NT2/D1 (cell line): Measurements from ENCODE around the gene AP1AR.

Experiments used
- DNase-seq: peaks from one replicate; pipeline ENCODE4 v3.0.0-alpha.2; 2011; ENCODE audit warnings: low read depth, low spot score
- H3K27me3 ChIP-seq: 2 replicates; pipeline ENCODE4 v1.6.0; 2011; ENCODE audit warnings: mild to moderate bottlenecking; ENCODE audit not compliant: insufficient read length, insufficient read depth
- H3K36me3 ChIP-seq: 2 replicates; pipeline ENCODE4 v1.6.1; 2011; ENCODE audit warnings: mild to moderate bottlenecking, low read length, mixed read lengths; ENCODE audit not compliant: insufficient read depth, insufficient read length
- H3K4me1 ChIP-seq: 2 replicates; pipeline ENCODE4 v1.5.1; 2011; ENCODE audit not compliant: insufficient read depth, insufficient read length
- H3K4me3 ChIP-seq: 2 replicates; pipeline ENCODE4 v1.5.1; 2011; ENCODE audit warnings: low read depth; ENCODE audit not compliant: insufficient read length
- H3K9ac ChIP-seq: 2 replicates; pipeline ENCODE4 v1.6.0; 2011; ENCODE audit warnings: low read depth; ENCODE audit not compliant: insufficient read length
- H3K9me3 ChIP-seq: 2 replicates; pipeline ENCODE4 v1.5.1; 2011; ENCODE audit warnings: mild to moderate bottlenecking, low read length; ENCODE audit not compliant: insufficient read depth
- SUZ12 ChIP-seq: IDR thresholded peaks from 2 replicates; pipeline ENCODE4 v1.6.1; 2011; ENCODE audit not compliant: insufficient read length, insufficient read depth; ENCODE audit errors: extremely low read depth
- YY1 ChIP-seq: IDR thresholded peaks from 2 replicates; pipeline ENCODE4 v1.6.1; 2011; ENCODE audit not compliant: insufficient read length, insufficient read depth
- ZNF274 ChIP-seq: IDR thresholded peaks from 2 replicates; pipeline ENCODE4 v1.6.1; 2011; ENCODE audit warnings: mild to moderate bottlenecking, low read depth, low read length

AP1AR gene

GRCh38 chr4:112282860-112283667 lies 51.5 kb downstream of the AP1AR start:
- H3K4me1 ChIP-seq = no peaks in the 10 kb centered on the region
- no peaks in the 10 kb centered on the region for H3K36me3 ChIP-seq
- peaks cover 19% of the 10 kb centered on the region for H3K27me3 ChIP-seq
- no peak for TF ChIP-seq YY1
- no peak for TF ChIP-seq ZNF274
- TF ChIP-seq SUZ12 = no peak
- no peaks in the 10 kb centered on the region for H3K9me3 ChIP-seq
- H3K9ac ChIP-seq = no peak overlapping the region
- DNase-seq = no peak
- H3K4me3 ChIP-seq = no peak overlapping the region

- DNase-seq = no peak
- no peak overlapping the region for H3K9ac ChIP-seq
- H3K4me1 ChIP-seq = no peaks in the 10 kb centered on the region
- no peaks in the 10 kb centered on the region for H3K36me3 ChIP-seq
- no peak overlapping the region for H3K4me3 ChIP-seq
- no peak for TF ChIP-seq YY1
- TF ChIP-seq ZNF274 = no peak
- no peak for TF ChIP-seq SUZ12
- no peaks in the 10 kb centered on the region for H3K9me3 ChIP-seq
- H3K27me3 ChIP-seq = peaks cover 19% of the 10 kb centered on the region
Measured at GRCh38 chr4:112284166-112284565, 52.6 kb downstream of the AP1AR start.

- Histone ChIP-seq H3K9me3 (no peaks in the 10 kb centered on the region), H3K36me3 (no peaks in the 10 kb centered on the region), H3K27me3 (peaks cover 19% of the 10 kb centered on the region), H3K4me1 (no peaks in the 10 kb centered on the region), H3K9ac (peak overlapping the region; percentile 88), H3K4me3 (peak overlapping the region; percentile 70)
- TF ChIP-seq ZNF274 = no peak
- TF ChIP-seq YY1 = no peak
- TF ChIP-seq SUZ12 = no peak
- DNase-seq = no peak
Measured at GRCh38 chr4:112284662-112285411, 53.2 kb downstream of the AP1AR start.

- Histone ChIP-seq H3K4me1 (no peaks in the 10 kb centered on the region), H3K9me3 (no peaks in the 10 kb centered on the region), H3K4me3 (no peak overlapping the region), H3K36me3 (no peaks in the 10 kb centered on the region), H3K9ac (no peak overlapping the region), H3K27me3 (peaks cover 19% of the 10 kb centered on the region)
- DNase-seq = no peak
- TF ChIP-seq SUZ12 (no peak), YY1 (no peak)
Measured at GRCh38 chr4:112287258-112287989, 55.8 kb downstream of the AP1AR start.

GRCh38 chr4:112288455-112288854 lies 56.9 kb downstream of the AP1AR start:
- Histone ChIP-seq H3K4me3 (no peak overlapping the region), H3K36me3 (no peaks in the 10 kb centered on the region), H3K4me1 (no peaks in the 10 kb centered on the region), H3K9me3 (no peaks in the 10 kb centered on the region), H3K9ac (no peak overlapping the region), H3K27me3 (peaks cover 19% of the 10 kb centered on the region)
- TF ChIP-seq YY1 (no peak), SUZ12 (no peak), ZNF274 (no peak)
- no peak for DNase-seq

- DNase-seq = no peak
- TF ChIP-seq YY1 (no peak), ZNF274 (no peak), SUZ12 (no peak)
- Histone ChIP-seq H3K27me3 (peaks cover 19% of the 10 kb centered on the region), H3K4me3 (no peak overlapping the region), H3K9me3 (no peaks in the 10 kb centered on the region), H3K4me1 (no peaks in the 10 kb centered on the region), H3K36me3 (no peaks in the 10 kb centered on the region), H3K9ac (no peak overlapping the region)
Measured at GRCh38 chr4:112289407-112290253, 58.0 kb downstream of the AP1AR start.
